ENCODE results near the gene CMC1.

- no peak for TF ChIP-seq CTCF (IDR thresholded peaks at IDR 0.05; ENCODE audit: low read length)
- no peak for TF ChIP-seq EZH2 (IDR thresholded peaks at IDR 0.05; ENCODE audit: borderline replicate concordance, low read length)
Measured at GRCh38 chr3:28287046-28287445, 45.6 kb downstream of the CMC1 start.
